ENCODE measurements around the gene YAF2. TPM values are rescaled to one million over a fixed set of nuclear protein-coding genes. Genes with fewer than 3 reads are reported as not detected.

Gene YAF2
- total RNA-seq, 3 donors from 2014 or later (not counting 1 experiment from before 2014, with no cell fraction given): 96.2 to 124 (median 101) TPM

DNA sequence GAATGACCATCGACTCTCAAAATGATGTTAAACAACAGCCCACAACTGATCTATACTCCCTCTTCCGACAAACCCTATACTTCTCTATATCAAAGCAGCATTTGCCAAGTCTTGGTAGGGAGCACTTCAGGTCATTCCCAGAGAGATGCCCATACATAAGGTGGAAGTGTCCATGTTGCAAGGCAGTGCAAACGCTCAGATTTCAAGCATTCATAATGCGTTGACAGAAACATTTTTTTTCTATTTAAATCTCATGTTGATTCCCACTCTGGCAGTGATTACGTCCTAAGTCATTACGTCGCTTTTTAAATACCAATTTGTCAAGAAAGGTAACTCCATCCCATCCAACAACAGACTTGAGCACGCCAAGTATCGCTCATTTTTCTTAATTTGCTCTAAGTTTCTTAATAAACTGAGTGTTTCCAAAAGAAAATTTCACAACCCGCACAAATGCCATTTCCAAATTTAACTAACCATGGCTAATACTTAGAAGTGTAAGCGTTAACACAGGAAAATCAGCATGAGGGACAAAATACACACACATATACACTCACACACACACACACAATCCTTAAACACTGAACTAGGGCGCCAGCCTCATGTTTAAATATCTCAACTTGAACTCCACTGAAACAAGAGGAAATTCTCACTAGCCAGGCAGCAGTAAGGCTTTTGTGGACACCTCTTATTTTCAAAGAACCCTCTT, 94.4 kb downstream of the YAF2 start:
- DNase-seq (peak in 1 of 2 donors; percentile 45), ATAC-seq (peak in 1 of 3 donors; percentile 9)
- Mint-ChIP-seq H3K27me3 (ENCODE audit: low read depth in 2 of 2) (no peaks in the 10 kb centered on the region), H3K9me3 (no peaks in the 10 kb centered on the region), H3K36me3 (no peaks in the 10 kb centered on the region), H3K4me3 (peak overlapping the region; percentile 96), H3K4me1 (peaks cover 33 to 40% of the 10 kb centered on the region in 2 donors), H3K27ac (peak overlapping the region; percentile 82 to 83)
- TF ChIP-seq, protein P1, sequence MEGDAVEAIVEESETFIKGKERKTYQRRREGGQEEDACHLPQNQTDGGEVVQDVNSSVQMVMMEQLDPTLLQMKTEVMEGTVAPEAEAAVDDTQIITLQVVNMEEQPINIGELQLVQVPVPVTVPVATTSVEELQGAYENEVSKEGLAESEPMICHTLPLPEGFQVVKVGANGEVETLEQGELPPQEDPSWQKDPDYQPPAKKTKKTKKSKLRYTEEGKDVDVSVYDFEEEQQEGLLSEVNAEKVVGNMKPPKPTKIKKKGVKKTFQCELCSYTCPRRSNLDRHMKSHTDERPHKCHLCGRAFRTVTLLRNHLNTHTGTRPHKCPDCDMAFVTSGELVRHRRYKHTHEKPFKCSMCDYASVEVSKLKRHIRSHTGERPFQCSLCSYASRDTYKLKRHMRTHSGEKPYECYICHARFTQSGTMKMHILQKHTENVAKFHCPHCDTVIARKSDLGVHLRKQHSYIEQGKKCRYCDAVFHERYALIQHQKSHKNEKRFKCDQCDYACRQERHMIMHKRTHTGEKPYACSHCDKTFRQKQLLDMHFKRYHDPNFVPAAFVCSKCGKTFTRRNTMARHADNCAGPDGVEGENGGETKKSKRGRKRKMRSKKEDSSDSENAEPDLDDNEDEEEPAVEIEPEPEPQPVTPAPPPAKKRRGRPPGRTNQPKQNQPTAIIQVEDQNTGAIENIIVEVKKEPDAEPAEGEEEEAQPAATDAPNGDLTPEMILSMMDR (IDR thresholded peaks at IDR 0.05): no peak
- Histone ChIP-seq H3K27ac (ENCODE audit: low read length) (peak overlapping the region; percentile 45), H3K27me3 (ENCODE audit: control insufficient read depth, insufficient read depth, low read length) (no peaks in the 10 kb centered on the region), H3K4me1 (ENCODE audit: control insufficient read depth, insufficient read depth, low read length) (peaks cover 14% of the 10 kb centered on the region), H3K36me3 (ENCODE audit: control insufficient read depth, insufficient read depth, low read length) (no peaks in the 10 kb centered on the region), H3K4me3 (ENCODE audit: low read length) (peak overlapping the region; percentile 45), H3K9me3 (ENCODE audit: control insufficient read depth, insufficient read depth, low read length) (no peaks in the 10 kb centered on the region)
- intact Hi-C loops (cut with micrococcal nuclease): loop anchor here (1.0 to 5.0 kb wide), 3 partner anchors 45 to 184 kb away; partner anchors contain the start of genes PPHLN1, YAF2 and ZCRB1
- WGBS (ENCODE audit: insufficient coverage): 35% methylated on average over 12 of the region's 12 CpGs

DNA sequence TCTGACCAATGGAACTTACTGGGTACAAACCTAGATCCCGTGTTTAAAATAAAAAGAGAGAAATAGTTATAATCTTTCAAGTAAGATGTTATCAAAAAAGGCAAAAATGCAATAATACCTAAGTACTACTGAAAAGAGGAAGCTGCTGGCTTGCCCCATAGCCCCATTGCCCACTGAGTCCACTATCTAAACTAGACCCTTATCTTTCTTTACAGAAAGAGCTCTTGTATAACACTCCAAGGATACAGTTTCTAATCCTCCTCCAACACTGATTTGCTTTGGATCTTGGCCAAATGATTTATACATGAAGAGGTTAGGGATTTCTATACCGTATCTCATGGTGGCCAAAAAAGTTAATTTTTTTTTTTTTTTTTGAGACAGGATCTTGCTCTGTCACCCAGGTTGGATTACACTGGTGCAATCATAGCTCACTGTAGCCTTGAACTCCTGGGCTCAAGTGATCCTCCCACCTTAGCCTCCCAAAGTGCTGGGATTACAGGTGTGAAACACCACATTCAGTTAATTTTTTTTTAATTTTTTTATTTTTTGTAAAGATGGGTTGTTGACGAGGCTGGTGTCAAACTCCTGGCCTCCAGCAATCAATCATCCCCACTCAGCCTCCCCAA, 96.0 kb downstream of the YAF2 start:
- intact Hi-C loops (cut with micrococcal nuclease): loop anchor here (5.0 kb wide), 1 partner anchor 185 kb away; the partner anchor contains the start of genes PPHLN1 and ZCRB1
- Mint-ChIP-seq H3K4me1 (peaks cover 33 to 40% of the 10 kb centered on the region in 2 donors), H3K27me3 (ENCODE audit: low read depth in 2 of 2) (no peaks in the 10 kb centered on the region), H3K36me3 (no peaks in the 10 kb centered on the region), H3K9me3 (no peaks in the 10 kb centered on the region), H3K27ac (peak overlapping the region; percentile 24 to 76), H3K4me3 (no peak overlapping the region)
- H3K27ac ChIP-seq (ENCODE audit: low read length): no peak overlapping the region
- no peaks in the 10 kb centered on the region for H3K9me3 ChIP-seq (ENCODE audit: control insufficient read depth, insufficient read depth, low read length)
- DNase-seq: peak in 1 of 2 donors; percentile 9
- peaks cover 14% of the 10 kb centered on the region for H3K4me1 ChIP-seq (ENCODE audit: control insufficient read depth, insufficient read depth, low read length)
- WGBS (ENCODE audit: insufficient coverage): 83% methylated on average over 1 of the region's 3 CpGs
- TF ChIP-seq, protein P1 (IDR thresholded peaks at IDR 0.05): no peak
- no peaks in the 10 kb centered on the region for H3K36me3 ChIP-seq (ENCODE audit: control insufficient read depth, insufficient read depth, low read length)
- no peak for ATAC-seq
- H3K4me3 ChIP-seq (ENCODE audit: low read length): no peak overlapping the region
- no peaks in the 10 kb centered on the region for H3K27me3 ChIP-seq (ENCODE audit: control insufficient read depth, insufficient read depth, low read length)

DNA sequence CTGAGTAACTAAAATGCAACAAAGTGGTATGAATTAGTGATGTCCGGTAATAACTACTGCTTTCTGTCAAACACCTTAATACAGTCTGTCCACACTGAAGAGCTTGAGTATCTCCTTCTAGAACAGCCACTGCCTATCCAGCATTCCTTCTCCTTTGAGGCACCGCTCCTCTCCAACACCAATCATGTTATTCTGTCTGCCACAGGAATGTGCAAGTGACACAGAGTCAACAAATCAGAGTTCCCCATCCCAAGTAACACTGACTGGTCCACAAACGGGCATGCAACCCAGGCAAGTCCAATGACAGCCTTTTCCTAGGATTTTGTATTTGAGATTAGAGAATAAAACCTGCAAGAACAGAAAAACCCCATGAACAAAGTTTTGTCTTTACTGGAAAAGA, 97.1 kb downstream of the YAF2 start:
- H3K27me3 Mint-ChIP-seq (ENCODE audit: low read depth in 2 of 2): no peaks in the 10 kb centered on the region
- H3K4me3 Mint-ChIP-seq: no peak overlapping the region
- Histone ChIP-seq H3K4me1 (ENCODE audit: control insufficient read depth, insufficient read depth, low read length) (peaks cover 12% of the 10 kb centered on the region), H3K9me3 (ENCODE audit: control insufficient read depth, insufficient read depth, low read length) (no peaks in the 10 kb centered on the region), H3K36me3 (ENCODE audit: control insufficient read depth, insufficient read depth, low read length) (no peaks in the 10 kb centered on the region), H3K27ac (ENCODE audit: low read length) (no peak overlapping the region), H3K4me3 (ENCODE audit: low read length) (no peak overlapping the region), H3K27me3 (ENCODE audit: control insufficient read depth, insufficient read depth, low read length) (no peaks in the 10 kb centered on the region)
- intact Hi-C loops (cut with micrococcal nuclease): loop anchor here (5.0 kb wide), 1 partner anchor 186 kb away; the partner anchor contains the start of genes PPHLN1 and ZCRB1
- H3K27ac Mint-ChIP-seq: peak overlapping the region; percentile 24 to 76
- no peak for ATAC-seq
- no peaks in the 10 kb centered on the region for H3K9me3 Mint-ChIP-seq
- TF ChIP-seq, protein P1 (IDR thresholded peaks at IDR 0.05): no peak
- DNase-seq: no peak
- H3K36me3 Mint-ChIP-seq: no peaks in the 10 kb centered on the region
- 100% methylated on average over 2 of the region's 3 CpGs for WGBS (ENCODE audit: insufficient coverage)
- peaks cover 33 to 44% of the 10 kb centered on the region in 2 donors for H3K4me1 Mint-ChIP-seq
